HEK293 (cell line): ENCODE measurements around the gene IRAK3.

Source experiments
- CTCF ChIA-PET: fragments of 350-600 bp; formaldehyde crosslinking; extraction: SDS; loops from one replicate; lab custom pipeline; 2021; ENCODE audit warnings: antibody characterized with exemption; lab: Yijun Ruan, JAX
- POLR2A ChIA-PET: fragments of 300-600 bp; formaldehyde crosslinking; extraction: SDS; loops from one replicate; lab custom pipeline; 2020; ENCODE audit warnings: antibody characterized with exemption, inconsistent platforms; lab: Yijun Ruan, JAX
- H3K27ac ChIP-seq: fragments of 200-500 bp; sonication (Bioruptor generic); 2 replicates; pipeline ENCODE4 v1.5.1; 2014; ENCODE audit warnings: low read depth, low read length, control low read depth, inconsistent platforms; ENCODE audit errors: extremely low read depth
- H3K36me3 ChIP-seq, 2 experiments: fragments of 200-500 bp in 1 of 2; sonication (Bioruptor generic) in 1 of 2; 1 replicate in 1 of 2; 2 replicates in 1 of 2; pipeline ENCODE4 v1.5.1; 2014 to 2017; ENCODE audit warnings: inconsistent platforms in 2 of 2, low read length in 2 of 2; ENCODE audit not compliant: control insufficient read depth in 2 of 2, insufficient read depth in 1 of 2
- H3K4me1 ChIP-seq: fragments of 200-500 bp; sonication (Bioruptor generic); 2 replicates; pipeline ENCODE4 v1.5.1; 2014; ENCODE audit warnings: mild to moderate bottlenecking, low read length, inconsistent platforms; ENCODE audit not compliant: control insufficient read depth, insufficient read depth
- H3K4me3 ChIP-seq: 2 replicates; pipeline ENCODE4 v1.5.1; 2011; ENCODE audit warnings: low read depth, mild to moderate bottlenecking, control low read depth, low read length, moderate library complexity
- H3K9me3 ChIP-seq: fragments of 200-500 bp; sonication (Bioruptor generic); 2 replicates; pipeline ENCODE4 v1.5.1; 2014; ENCODE audit warnings: low read depth, low read length, inconsistent platforms; ENCODE audit not compliant: control insufficient read depth, insufficient read depth
- AEBP2 ChIP-seq: fragments of 450-650 bp; formaldehyde crosslinking; IDR thresholded peaks from 2 replicates; pipeline ENCODE4 v1.5.1; 2016; ENCODE audit warnings: missing biosample characterization, missing genetic modification characterization, borderline replicate concordance
- EGR2 ChIP-seq: fragments of 450-650 bp; formaldehyde crosslinking; IDR thresholded peaks from 2 replicates; pipeline ENCODE4 v1.5.1; 2016; ENCODE audit warnings: low read depth, missing biosample characterization, missing genetic modification characterization
- GLI4 ChIP-seq: fragments of 450-650 bp; formaldehyde crosslinking; IDR thresholded peaks from 2 replicates; pipeline ENCODE4 v1.5.1; 2016; ENCODE audit warnings: missing biosample characterization, missing genetic modification characterization
- GLIS2 ChIP-seq: fragments of 450-650 bp; formaldehyde crosslinking; IDR thresholded peaks from 2 replicates; pipeline ENCODE4 v1.5.1; 2016; ENCODE audit warnings: missing biosample characterization, missing genetic modification characterization
- OSR2 ChIP-seq: fragments of 450-650 bp; formaldehyde crosslinking; IDR thresholded peaks from 2 replicates; pipeline ENCODE4 v1.5.1; 2016; ENCODE audit warnings: missing biosample characterization, missing genetic modification characterization
- TCF7L2 ChIP-seq: IDR thresholded peaks from 2 replicates; pipeline ENCODE4 v1.6.1; 2011; ENCODE audit warnings: low read depth, mild to moderate bottlenecking, inconsistent platforms, low read length, moderate library complexity, borderline replicate concordance
- WT1 ChIP-seq: fragments of 450-650 bp; formaldehyde crosslinking; IDR thresholded peaks from 2 replicates; pipeline ENCODE4 v1.5.1; 2016; ENCODE audit warnings: missing biosample characterization, missing genetic modification characterization
- ZNF16 ChIP-seq: fragments of 450-650 bp; formaldehyde crosslinking; IDR thresholded peaks from 2 replicates; pipeline ENCODE4 v1.5.1; 2016; ENCODE audit warnings: low read depth, missing biosample characterization, missing genetic modification characterization
- ZNF184 ChIP-seq: fragments of 450-650 bp; IDR thresholded peaks from 2 replicates; pipeline ENCODE4 v1.5.1; 2018; ENCODE audit warnings: missing biosample characterization, mild to moderate bottlenecking, missing genetic modification characterization
- ZNF366 ChIP-seq: fragments of 450-650 bp; formaldehyde crosslinking; conservative IDR thresholded peaks from 2 replicates; pipeline ENCODE4 v1.5.1; 2016; ENCODE audit warnings: missing biosample characterization, missing genetic modification characterization
- ZNF426 ChIP-seq: fragments of 450-650 bp; formaldehyde crosslinking; IDR thresholded peaks from 2 replicates; pipeline ENCODE4 v1.5.1; 2017; ENCODE audit warnings: missing biosample characterization, missing genetic modification characterization, mild to moderate bottlenecking, inconsistent platforms, moderate library complexity
- ZNF514 ChIP-seq: fragments of 450-650 bp; formaldehyde crosslinking; IDR thresholded peaks from 2 replicates; pipeline ENCODE4 v1.5.1; 2016; ENCODE audit warnings: missing biosample characterization, missing genetic modification characterization
- ZNF529 ChIP-seq: fragments of 450-650 bp; formaldehyde crosslinking; IDR thresholded peaks from 2 replicates; pipeline ENCODE4 v1.5.1; 2017; ENCODE audit warnings: missing genetic modification characterization, missing biosample characterization; ENCODE audit not compliant: insufficient replicate concordance
- ZNF555 ChIP-seq: fragments of 450-650 bp; formaldehyde crosslinking; conservative IDR thresholded peaks from 2 replicates; pipeline ENCODE4 v1.5.1; 2017; ENCODE audit warnings: missing biosample characterization, mild to moderate bottlenecking, missing genetic modification characterization, inconsistent platforms
- ZNF670 ChIP-seq: fragments of 450-650 bp; formaldehyde crosslinking; IDR thresholded peaks from 2 replicates; pipeline ENCODE4 v1.5.1; 2016; ENCODE audit warnings: missing biosample characterization, missing genetic modification characterization, low read depth
- ZNF792 ChIP-seq: fragments of 450-650 bp; formaldehyde crosslinking; IDR thresholded peaks from 2 replicates; pipeline ENCODE4 v1.5.1; 2016; ENCODE audit warnings: missing biosample characterization, missing genetic modification characterization
- ZNF837 ChIP-seq: fragments of 450-650 bp; formaldehyde crosslinking; IDR thresholded peaks from 2 replicates; pipeline ENCODE4 v1.5.1; 2016; ENCODE audit warnings: missing biosample characterization, missing genetic modification characterization
- TF ChIP-seq, protein P1 (sequence below): fragments of 450-650 bp; formaldehyde crosslinking; IDR thresholded peaks from 2 replicates; pipeline ENCODE4 v1.5.1; 2017; ENCODE audit warnings: missing biosample characterization, missing genetic modification characterization
- TF ChIP-seq, protein P2 (sequence below): fragments of 450-650 bp; formaldehyde crosslinking; IDR thresholded peaks from 2 replicates; pipeline ENCODE4 v1.5.1; 2016; ENCODE audit warnings: missing biosample characterization, missing genetic modification characterization
- TF ChIP-seq, protein P3 (sequence below): fragments of 450-650 bp; formaldehyde crosslinking; IDR thresholded peaks from 2 replicates; pipeline ENCODE4 v1.5.1; 2016; ENCODE audit warnings: missing biosample characterization, missing genetic modification characterization
- TF ChIP-seq, protein P4 (sequence below): fragments of 450-650 bp; formaldehyde crosslinking; IDR thresholded peaks from 2 replicates; pipeline ENCODE4 v1.5.1; 2016; ENCODE audit warnings: missing biosample characterization, missing genetic modification characterization
- TF ChIP-seq, protein P5 (sequence below): fragments of 450-650 bp; IDR thresholded peaks from 2 replicates; pipeline ENCODE4 v1.5.1; 2018; ENCODE audit warnings: missing biosample characterization, mild to moderate bottlenecking, missing genetic modification characterization

The IRAK3 gene

DNA sequence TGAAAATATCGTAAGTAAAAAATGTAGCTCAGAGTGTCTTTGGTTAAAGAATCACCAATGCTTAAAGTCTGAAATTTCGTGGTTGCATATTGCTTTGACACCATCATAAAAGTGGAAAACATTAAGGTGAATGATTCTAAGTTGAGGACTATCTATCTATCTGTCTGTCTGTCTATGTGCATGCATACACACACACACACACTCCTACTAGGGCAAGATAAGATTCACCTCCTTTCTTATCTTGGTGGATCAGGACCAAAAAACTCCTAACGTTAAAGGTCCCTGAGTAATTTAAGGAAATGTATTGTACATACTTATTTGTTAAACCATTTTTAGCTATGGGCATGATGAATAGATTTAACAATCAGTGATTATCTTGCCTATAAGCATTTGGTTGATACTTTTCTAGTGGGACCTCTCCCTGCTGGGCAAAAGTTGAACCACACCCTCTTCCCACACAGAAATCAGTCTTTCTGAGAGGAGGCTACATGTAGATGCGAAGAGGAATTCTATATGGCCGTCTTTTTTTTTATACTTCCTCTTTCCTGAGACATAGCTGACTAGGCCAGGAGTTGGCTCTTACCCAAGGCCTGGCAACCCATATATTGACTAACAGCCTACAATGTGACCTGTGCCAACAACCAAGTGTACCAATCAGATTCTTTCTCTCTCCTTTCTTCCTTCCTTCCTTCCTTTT is 39.2 kb upstream of the IRAK3 start:
- Histone ChIP-seq H3K36me3 (peaks cover 0 to 2% of the 10 kb centered on the region in 2 experiments; a peak in 2 of 3 replicates), H3K4me1 (no peaks in the 10 kb centered on the region), H3K27ac (no peak overlapping the region), H3K9me3 (no peaks in the 10 kb centered on the region), H3K4me3 (no peak overlapping the region)
- no peak for TF ChIP-seq AEBP2 (tag by site-specific recombination)
- TF ChIP-seq, protein P1, sequence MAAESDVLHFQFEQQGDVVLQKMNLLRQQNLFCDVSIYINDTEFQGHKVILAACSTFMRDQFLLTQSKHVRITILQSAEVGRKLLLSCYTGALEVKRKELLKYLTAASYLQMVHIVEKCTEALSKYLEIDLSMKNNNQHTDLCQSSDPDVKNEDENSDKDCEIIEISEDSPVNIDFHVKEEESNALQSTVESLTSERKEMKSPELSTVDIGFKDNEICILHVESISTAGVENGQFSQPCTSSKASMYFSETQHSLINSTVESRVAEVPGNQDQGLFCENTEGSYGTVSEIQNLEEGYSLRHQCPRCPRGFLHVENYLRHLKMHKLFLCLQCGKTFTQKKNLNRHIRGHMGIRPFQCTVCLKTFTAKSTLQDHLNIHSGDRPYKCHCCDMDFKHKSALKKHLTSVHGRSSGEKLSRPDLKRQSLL (tag by site-specific recombination): no peak
- no peak for TF ChIP-seq EGR2 (tag by site-specific recombination)
- TF ChIP-seq ZNF184 (tag by site-specific recombination): no peak
- no peak for TF ChIP-seq ZNF670 (tag by site-specific recombination)
- TF ChIP-seq, protein P2, sequence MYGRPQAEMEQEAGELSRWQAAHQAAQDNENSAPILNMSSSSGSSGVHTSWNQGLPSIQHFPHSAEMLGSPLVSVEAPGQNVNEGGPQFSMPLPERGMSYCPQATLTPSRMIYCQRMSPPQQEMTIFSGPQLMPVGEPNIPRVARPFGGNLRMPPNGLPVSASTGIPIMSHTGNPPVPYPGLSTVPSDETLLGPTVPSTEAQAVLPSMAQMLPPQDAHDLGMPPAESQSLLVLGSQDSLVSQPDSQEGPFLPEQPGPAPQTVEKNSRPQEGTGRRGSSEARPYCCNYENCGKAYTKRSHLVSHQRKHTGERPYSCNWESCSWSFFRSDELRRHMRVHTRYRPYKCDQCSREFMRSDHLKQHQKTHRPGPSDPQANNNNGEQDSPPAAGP (tag by site-specific recombination): no peak
- TF ChIP-seq, protein P3, sequence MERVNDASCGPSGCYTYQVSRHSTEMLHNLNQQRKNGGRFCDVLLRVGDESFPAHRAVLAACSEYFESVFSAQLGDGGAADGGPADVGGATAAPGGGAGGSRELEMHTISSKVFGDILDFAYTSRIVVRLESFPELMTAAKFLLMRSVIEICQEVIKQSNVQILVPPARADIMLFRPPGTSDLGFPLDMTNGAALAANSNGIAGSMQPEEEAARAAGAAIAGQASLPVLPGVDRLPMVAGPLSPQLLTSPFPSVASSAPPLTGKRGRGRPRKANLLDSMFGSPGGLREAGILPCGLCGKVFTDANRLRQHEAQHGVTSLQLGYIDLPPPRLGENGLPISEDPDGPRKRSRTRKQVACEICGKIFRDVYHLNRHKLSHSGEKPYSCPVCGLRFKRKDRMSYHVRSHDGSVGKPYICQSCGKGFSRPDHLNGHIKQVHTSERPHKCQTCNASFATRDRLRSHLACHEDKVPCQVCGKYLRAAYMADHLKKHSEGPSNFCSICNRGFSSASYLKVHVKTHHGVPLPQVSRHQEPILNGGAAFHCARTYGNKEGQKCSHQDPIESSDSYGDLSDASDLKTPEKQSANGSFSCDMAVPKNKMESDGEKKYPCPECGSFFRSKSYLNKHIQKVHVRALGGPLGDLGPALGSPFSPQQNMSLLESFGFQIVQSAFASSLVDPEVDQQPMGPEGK (tag by site-specific recombination): no peak
- CTCF ChIA-PET: interaction anchor here (0.6 kb wide), 1 partner anchor 16 kb away, joined by 5 read pairs; no protein-coding TSS in a partner anchor
- POLR2A ChIA-PET: no interaction called here

- CTCF ChIA-PET: interaction anchor here (0.6 kb wide), 1 partner anchor 16 kb away, joined by 3 read pairs; no protein-coding TSS in a partner anchor
- H3K4me1 ChIP-seq: no peaks in the 10 kb centered on the region
- POLR2A ChIA-PET: no interaction called here
- H3K36me3 ChIP-seq: peaks cover 0 to 2% of the 10 kb centered on the region in 2 experiments; a peak in 1 of 3 replicates
- no peak overlapping the region for H3K4me3 ChIP-seq
- no peaks in the 10 kb centered on the region for H3K9me3 ChIP-seq
- H3K27ac ChIP-seq: no peak overlapping the region
- TF ChIP-seq OSR2 (tag by site-specific recombination): no peak
- no peak for TF ChIP-seq TCF7L2
- no peak for TF ChIP-seq ZNF792 (tag by site-specific recombination)
- no peak for TF ChIP-seq ZNF16 (tag by site-specific recombination)
- no peak for TF ChIP-seq ZNF555 (tag by site-specific recombination)
- no peak for TF ChIP-seq ZNF366 (tag by site-specific recombination)
- TF ChIP-seq GLI4 (tag by site-specific recombination): no peak
- TF ChIP-seq ZNF514 (tag by site-specific recombination): no peak
- no peak for TF ChIP-seq ZNF837 (tag by site-specific recombination)
- TF ChIP-seq, protein P4, sequence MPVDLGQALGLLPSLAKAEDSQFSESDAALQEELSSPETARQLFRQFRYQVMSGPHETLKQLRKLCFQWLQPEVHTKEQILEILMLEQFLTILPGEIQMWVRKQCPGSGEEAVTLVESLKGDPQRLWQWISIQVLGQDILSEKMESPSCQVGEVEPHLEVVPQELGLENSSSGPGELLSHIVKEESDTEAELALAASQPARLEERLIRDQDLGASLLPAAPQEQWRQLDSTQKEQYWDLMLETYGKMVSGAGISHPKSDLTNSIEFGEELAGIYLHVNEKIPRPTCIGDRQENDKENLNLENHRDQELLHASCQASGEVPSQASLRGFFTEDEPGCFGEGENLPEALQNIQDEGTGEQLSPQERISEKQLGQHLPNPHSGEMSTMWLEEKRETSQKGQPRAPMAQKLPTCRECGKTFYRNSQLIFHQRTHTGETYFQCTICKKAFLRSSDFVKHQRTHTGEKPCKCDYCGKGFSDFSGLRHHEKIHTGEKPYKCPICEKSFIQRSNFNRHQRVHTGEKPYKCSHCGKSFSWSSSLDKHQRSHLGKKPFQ (tag by site-specific recombination): no peak
- TF ChIP-seq ZNF426 (tag by site-specific recombination): no peak
- TF ChIP-seq WT1 (tag by site-specific recombination): no peak
- no peak for TF ChIP-seq GLIS2 (tag by site-specific recombination)
- TF ChIP-seq, protein P5, sequence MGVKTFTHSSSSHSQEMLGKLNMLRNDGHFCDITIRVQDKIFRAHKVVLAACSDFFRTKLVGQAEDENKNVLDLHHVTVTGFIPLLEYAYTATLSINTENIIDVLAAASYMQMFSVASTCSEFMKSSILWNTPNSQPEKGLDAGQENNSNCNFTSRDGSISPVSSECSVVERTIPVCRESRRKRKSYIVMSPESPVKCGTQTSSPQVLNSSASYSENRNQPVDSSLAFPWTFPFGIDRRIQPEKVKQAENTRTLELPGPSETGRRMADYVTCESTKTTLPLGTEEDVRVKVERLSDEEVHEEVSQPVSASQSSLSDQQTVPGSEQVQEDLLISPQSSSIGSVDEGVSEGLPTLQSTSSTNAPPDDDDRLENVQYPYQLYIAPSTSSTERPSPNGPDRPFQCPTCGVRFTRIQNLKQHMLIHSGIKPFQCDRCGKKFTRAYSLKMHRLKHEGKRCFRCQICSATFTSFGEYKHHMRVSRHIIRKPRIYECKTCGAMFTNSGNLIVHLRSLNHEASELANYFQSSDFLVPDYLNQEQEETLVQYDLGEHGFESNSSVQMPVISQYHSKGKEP (tag by site-specific recombination): no peak
- no peak for TF ChIP-seq ZNF529 (tag by site-specific recombination)
Measured at GRCh38 chr12:66152732-66153131, 36.3 kb upstream of the IRAK3 start.
